Stimulated activated CD4-positive, alpha-beta T cell treated with anti-CD3 and anti-CD28 coated beads, Interleukin-12 subunit alpha, Interleukin-12 subunit beta, amount 100 ng/mL, for 48 hours (primary cell): ENCODE results near the gene DDC.

Experiments
- DNase-seq, 3 donors: peaks; one replicate each; pipeline ENCODE4 v3.0.0-alpha.2; 2020; ENCODE audit warnings: low read depth in 2 of 3, low spot score in 1 of 3

The DDC gene

GRCh38 chr7:50418086-50418515 is 147.1 kb downstream of the DDC start:
- DNase-seq = peak; percentile 57 to 78 (median 70)

GRCh38 chr7:50416527-50417182 is 148.6 kb downstream of the DDC start:
- no peak for DNase-seq

GRCh38 chr7:50415844-50416364 is 149.3 kb downstream of the DDC start:
- no peak for DNase-seq

- DNase-seq = no peak
Measured at GRCh38 chr7:50413561-50413960, 151.6 kb downstream of the DDC start.

GRCh38 chr7:50412973-50413372 is 152.2 kb downstream of the DDC start:
- DNase-seq = no peak

- DNase-seq = no peak
Measured at GRCh38 chr7:50411332-50411731, 153.9 kb downstream of the DDC start.

GRCh38 chr7:50409856-50410745 is 155.1 kb downstream of the DDC start:
- DNase-seq = no peak
